Measurements from ENCODE around the gene REELD1. TPM values are rescaled to one million over a fixed set of nuclear protein-coding genes. Genes with fewer than 3 reads are reported as not detected.

Gene REELD1
- total and polyA plus RNA-seq, 5 experiments from 2014 or later: 1.2 to 1.8 TPM; not detected in 3

DNA sequence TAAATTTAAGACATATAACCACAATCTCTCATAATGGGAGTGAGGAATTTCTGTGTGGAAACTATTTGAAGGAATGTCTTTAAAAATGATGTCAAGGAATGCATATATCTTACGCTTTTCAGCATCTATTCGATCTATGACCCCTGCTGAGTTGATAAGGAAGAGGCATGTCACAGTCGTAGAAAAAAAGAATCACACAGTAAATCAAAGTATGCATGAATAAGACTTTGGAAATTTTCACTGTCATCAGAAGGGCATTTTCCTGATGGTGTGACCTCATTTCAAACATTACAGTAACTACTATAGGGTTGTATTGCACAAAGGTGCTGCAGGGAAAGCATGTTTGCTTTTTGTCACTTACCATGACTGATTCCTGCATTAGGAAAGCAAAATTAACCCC lies 41.5 kb downstream of the REELD1 start:
- no peaks in the 10 kb centered on the region for H3K9me3 Mint-ChIP-seq
- H3K27me3 Mint-ChIP-seq: no peaks in the 10 kb centered on the region
- POLR2A ChIA-PET: no interaction called here
- H3K4me3 Mint-ChIP-seq: no peak overlapping the region
- no peaks in the 10 kb centered on the region for H3K4me1 Mint-ChIP-seq
- peaks cover 10 to 29% (median 15%) of the 10 kb centered on the region in 3 donors for H3K36me3 Mint-ChIP-seq
- no peak for DNase-seq
- H3K27ac Mint-ChIP-seq: no peak overlapping the region
- no peak for ATAC-seq

DNA sequence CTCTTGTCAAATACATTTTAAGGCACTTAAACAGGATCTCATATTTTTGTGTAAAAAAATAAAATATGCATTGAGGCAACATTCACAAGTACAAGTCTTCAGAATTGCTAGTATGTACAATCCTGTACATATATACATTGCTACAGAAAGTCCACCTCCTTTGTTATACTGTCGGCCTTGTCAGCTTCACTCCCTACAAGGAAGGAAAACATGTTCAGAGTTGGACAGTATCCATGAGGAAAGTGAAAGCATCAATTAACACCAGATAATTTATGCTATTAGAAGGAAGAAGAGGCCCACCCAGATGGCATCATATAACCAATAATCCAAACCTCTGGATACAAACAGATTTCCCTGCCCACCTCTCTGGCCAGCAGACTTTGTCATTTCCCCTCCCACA lies 42.0 kb downstream of the REELD1 start:
- Mint-ChIP-seq H3K4me1 (peaks cover 0 to 1% (median 0%) of the 10 kb centered on the region in 4 donors), H3K4me3 (no peak overlapping the region), H3K9me3 (no peaks in the 10 kb centered on the region), H3K36me3 (peaks cover 10 to 29% (median 15%) of the 10 kb centered on the region in 3 donors), H3K27me3 (no peaks in the 10 kb centered on the region), H3K27ac (no peak overlapping the region)
- POLR2A ChIA-PET: no interaction called here
- no peak for DNase-seq
- ATAC-seq: no peak

DNA sequence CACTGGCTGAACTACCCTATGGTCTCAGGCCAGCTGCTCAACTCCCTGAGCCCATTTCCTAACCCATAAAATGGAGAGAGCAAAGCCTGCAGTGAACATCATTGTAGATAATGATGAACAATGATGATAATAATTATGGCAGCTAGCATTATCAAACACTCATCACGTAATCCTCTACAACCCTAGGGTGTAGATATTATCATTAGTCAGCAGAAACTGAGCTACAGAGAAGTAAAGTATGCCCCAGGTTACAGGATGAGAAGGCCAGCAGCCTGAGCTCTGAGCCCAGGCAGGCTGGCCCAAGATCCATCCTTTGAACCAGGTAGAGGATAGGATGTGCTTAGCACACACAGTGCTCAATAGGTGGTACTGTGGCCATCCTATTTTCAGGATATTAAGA lies 43.2 kb downstream of the REELD1 start:
- Mint-ChIP-seq H3K4me3 (no peak overlapping the region), H3K4me1 (peaks cover 0 to 2% (median 0%) of the 10 kb centered on the region in 4 donors), H3K27me3 (no peaks in the 10 kb centered on the region), H3K27ac (no peak overlapping the region), H3K9me3 (no peaks in the 10 kb centered on the region), H3K36me3 (peaks cover 10 to 25% (median 15%) of the 10 kb centered on the region in 3 donors)
- DNase-seq: no peak
- POLR2A ChIA-PET: no interaction called here
- ATAC-seq: no peak

DNA sequence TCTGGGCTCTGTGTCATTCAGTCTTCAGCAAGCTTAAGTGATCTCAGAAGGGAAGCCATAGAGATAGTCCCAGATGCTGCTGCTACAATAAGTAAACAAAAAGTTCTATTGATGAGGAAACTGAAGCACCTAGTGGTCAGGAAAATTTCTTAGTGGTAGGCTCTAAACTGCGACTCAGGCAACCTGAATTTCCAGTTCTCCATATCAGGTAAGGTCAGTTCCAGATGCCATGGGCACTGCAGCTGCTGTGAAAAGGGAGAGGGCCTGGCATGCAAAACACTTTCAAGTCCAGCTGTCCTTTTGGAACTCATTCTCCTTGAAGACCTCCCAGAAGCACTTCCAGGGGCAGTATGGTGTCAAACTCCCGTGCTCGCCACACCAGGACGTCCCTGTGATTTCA lies 46.2 kb downstream of the REELD1 start:
- Mint-ChIP-seq H3K9me3 (no peaks in the 10 kb centered on the region), H3K27me3 (no peaks in the 10 kb centered on the region), H3K27ac (no peak overlapping the region), H3K36me3 (peaks cover 4 to 19% (median 15%) of the 10 kb centered on the region in 3 donors), H3K4me1 (peaks cover 0 to 2% (median 0%) of the 10 kb centered on the region in 4 donors), H3K4me3 (no peak overlapping the region)
- POLR2A ChIA-PET: no interaction called here
- no peak for DNase-seq
- no peak for ATAC-seq

DNA sequence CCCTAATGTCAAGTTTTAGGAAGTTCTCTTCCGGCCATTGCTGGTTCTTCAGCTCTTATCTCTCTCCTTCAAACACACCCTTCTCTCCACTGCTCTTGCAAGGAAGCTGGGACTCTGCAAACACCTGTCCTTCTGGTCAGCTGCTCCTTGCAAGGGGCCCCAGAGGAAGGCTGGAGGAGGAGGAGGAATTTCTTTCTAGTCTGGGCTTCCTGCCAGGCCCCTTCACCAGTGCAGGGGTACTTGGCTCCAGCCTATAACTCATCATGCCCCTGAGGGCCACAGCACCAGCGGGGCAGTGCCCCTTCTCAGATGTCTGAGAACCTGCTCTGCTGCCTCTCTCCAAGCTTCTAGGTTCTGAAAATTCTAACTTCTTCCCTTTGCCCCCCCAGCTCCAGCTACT lies 46.7 kb downstream of the REELD1 start:
- H3K27me3 Mint-ChIP-seq: no peaks in the 10 kb centered on the region
- no peak for DNase-seq
- H3K36me3 Mint-ChIP-seq: peaks cover 4 to 16% (median 15%) of the 10 kb centered on the region in 3 donors
- no peak overlapping the region for H3K4me3 Mint-ChIP-seq
- H3K9me3 Mint-ChIP-seq: no peaks in the 10 kb centered on the region
- no peak for ATAC-seq
- peaks cover 0 to 2% (median 0%) of the 10 kb centered on the region in 4 donors for H3K4me1 Mint-ChIP-seq
- POLR2A ChIA-PET: no interaction called here
- H3K27ac Mint-ChIP-seq: no peak overlapping the region

DNA sequence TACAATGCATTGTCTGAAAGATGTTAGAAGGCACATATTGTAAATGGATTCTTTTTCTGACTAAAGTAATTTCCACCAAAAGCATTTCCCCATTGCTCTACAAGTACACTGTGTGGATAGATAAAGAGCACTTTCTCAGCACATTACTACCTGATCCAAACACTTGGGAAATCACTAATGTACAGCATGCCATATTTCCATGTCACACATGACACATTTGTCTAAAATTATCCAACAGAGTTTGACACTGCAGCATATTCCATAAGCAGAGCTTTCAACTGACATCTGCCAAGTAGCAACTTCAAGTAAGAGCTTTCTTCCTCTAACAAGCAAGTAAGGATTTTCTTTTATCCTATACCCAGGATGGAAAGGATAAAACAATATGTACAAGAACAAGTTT lies 49.5 kb downstream of the REELD1 start:
- no peaks in the 10 kb centered on the region for H3K9me3 Mint-ChIP-seq
- peaks cover 0 to 2% (median 0%) of the 10 kb centered on the region in 4 donors for H3K4me1 Mint-ChIP-seq
- ATAC-seq (no peak), DNase-seq (no peak)
- H3K36me3 Mint-ChIP-seq: peaks cover 1 to 9% (median 4%) of the 10 kb centered on the region in 3 donors
- POLR2A ChIA-PET: no interaction called here
- no peaks in the 10 kb centered on the region for H3K27me3 Mint-ChIP-seq
- H3K27ac Mint-ChIP-seq: no peak overlapping the region
- H3K4me3 Mint-ChIP-seq: no peak overlapping the region

DNA sequence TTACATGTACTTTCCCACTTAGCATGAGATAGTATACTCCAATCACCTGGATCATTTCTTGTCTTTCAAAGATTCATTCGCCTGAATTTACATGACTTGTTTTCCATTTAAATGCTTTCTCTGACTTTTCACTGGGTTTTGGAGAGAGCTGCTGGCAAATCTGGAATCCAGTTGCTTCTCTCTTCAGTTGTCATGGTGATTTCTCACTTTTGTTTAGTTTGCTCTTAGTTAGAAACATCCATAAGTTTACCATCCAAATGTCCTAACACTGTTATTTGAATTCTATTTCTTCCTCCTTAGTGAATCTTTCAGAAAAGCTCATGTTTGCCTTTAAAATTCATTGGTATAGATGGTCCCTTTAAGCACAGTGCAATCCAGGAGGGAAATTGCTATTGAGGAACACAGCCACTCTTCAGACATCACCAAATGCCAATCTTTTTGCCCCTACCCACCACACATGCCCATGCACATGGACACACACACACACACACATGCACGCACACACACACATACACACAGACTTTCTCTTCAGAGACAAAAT lies 51.7 kb downstream of the REELD1 start:
- POLR2A ChIA-PET: no interaction called here
- ATAC-seq (no peak), DNase-seq (no peak)
- no peak overlapping the region for H3K4me3 Mint-ChIP-seq
- H3K9me3 Mint-ChIP-seq: no peaks in the 10 kb centered on the region
- peaks cover 0 to 13% (median 0%) of the 10 kb centered on the region in 3 donors for H3K36me3 Mint-ChIP-seq
- H3K27me3 Mint-ChIP-seq: no peaks in the 10 kb centered on the region
- H3K27ac Mint-ChIP-seq: peak overlapping the region in 2 of 10 donors; percentile 26
- H3K4me1 Mint-ChIP-seq: peaks cover 0 to 2% (median 0%) of the 10 kb centered on the region in 4 donors

DNA sequence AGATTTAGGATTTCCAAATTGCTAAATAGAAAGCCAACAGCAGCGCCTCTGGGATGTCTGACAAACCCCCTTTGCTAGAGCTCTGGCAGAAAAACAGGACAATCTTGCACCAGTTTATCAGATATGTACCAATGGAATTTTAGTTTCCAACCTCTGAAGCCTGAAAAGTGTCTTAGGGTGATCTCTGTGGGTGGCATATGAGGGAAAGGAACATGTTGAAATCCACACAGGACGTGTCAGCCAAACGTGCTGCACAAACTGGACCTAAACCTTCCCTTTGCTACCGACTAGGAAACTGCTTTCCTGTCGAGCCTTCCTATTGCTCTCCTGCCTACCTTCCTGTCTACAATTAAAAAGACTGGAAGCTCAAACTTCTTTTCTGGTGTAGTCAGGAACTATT lies 53.5 kb downstream of the REELD1 start:
- no peak for ATAC-seq
- H3K27me3 Mint-ChIP-seq: no peaks in the 10 kb centered on the region
- no peaks in the 10 kb centered on the region for H3K4me1 Mint-ChIP-seq
- POLR2A ChIA-PET: no interaction called here
- H3K27ac Mint-ChIP-seq: no peak overlapping the region
- no peak for DNase-seq
- H3K4me3 Mint-ChIP-seq: no peak overlapping the region
- no peaks in the 10 kb centered on the region for H3K9me3 Mint-ChIP-seq
- H3K36me3 Mint-ChIP-seq: peaks cover 0 to 16% (median 0%) of the 10 kb centered on the region in 3 donors

DNA sequence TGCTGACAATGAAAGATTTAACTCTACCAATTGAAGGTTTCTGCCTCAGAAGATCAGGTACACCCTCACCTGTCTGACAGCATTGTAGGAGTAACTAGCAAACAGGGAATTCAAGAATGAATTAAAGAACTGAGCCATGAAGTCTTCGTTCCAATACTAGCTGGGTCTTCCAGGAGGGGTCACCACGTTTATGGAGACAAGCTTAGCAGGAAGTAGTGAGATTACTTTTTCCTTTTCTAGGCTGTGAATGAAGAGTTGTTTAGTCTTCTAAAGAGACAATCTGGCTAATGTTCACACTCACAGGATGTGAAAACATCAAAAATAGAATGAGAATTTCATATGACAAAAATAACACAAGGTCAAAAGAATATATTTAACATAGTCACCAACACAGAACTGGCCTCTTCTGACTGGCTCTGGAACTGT lies 54.9 kb downstream of the REELD1 start:
- no peak for ATAC-seq
- POLR2A ChIA-PET: no interaction called here

DNA sequence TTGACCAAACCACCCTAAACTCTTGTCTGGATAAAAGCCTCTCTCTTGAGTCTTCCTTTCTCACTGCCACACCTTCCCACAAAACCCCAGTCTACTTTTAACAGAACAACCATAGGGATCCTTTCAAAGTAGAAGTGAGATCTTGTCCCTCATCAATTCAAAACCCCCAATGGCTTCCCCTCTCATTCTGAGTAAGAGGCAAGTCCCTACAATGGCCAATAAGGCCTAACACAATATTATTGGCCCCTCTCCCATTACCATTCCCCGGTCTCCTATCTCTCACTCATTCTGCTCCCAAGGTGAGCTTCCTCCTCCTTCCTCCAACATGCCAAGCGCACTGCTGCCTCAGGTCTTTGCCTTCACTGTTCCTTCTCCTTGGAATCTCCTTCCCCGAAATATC lies 57.1 kb downstream of the REELD1 start:
- H3K27ac Mint-ChIP-seq: no peak overlapping the region
- H3K4me3 Mint-ChIP-seq: no peak overlapping the region

More for the DNA sequence above, 54.9 kb downstream of the REELD1 start:
- Mint-ChIP-seq H3K4me1 (no peaks in the 10 kb centered on the region), H3K9me3 (no peaks in the 10 kb centered on the region), H3K4me3 (no peak overlapping the region), H3K27me3 (no peaks in the 10 kb centered on the region), H3K36me3 (peaks cover 0 to 12% (median 0%) of the 10 kb centered on the region in 3 donors), H3K27ac (no peak overlapping the region)
- no peak for DNase-seq

DNA sequence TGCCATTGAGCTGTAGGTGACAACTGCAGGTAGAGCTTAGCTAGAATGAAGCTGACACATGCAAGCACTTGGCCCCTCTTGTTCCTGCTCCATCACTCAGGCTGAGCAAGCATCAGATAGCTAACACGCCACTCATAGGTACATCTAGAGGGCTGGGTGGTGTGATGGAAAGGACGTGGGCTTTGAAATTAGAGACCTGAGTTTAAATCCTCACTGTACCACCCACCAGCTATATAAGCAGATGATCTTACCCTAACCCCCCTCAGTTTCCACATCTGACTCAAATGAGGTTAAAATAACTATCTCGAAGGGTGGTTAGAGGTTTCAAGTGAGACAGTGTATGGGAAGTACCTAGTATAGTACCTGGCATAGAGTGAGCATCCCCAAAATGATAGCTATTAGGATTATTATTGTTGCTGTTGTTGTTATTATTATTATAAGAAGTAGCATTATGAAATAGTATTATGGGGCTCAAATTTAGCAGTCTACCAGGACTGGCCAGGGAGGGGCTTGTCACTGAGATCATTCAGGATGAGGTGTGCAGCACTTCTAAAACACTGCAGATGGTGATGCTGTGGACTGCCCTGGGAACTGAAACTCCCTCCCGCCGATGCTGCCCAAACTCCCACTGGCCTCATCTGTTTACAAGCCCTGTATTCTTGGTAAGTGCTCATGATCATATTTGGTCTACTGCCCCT lies 59.0 kb downstream of the REELD1 start:
- no peak for DNase-seq
- no peak overlapping the region for H3K4me3 Mint-ChIP-seq
- H3K4me1 Mint-ChIP-seq: no peaks in the 10 kb centered on the region
- no peaks in the 10 kb centered on the region for H3K27me3 Mint-ChIP-seq
- H3K36me3 Mint-ChIP-seq: peaks cover 0 to 17% (median 6%) of the 10 kb centered on the region in 3 donors
- no peaks in the 10 kb centered on the region for H3K9me3 Mint-ChIP-seq
- POLR2A ChIA-PET: no interaction called here
- no peak for ATAC-seq
- peak overlapping the region in 1 of 10 donors; percentile 39 for H3K27ac Mint-ChIP-seq

More for the DNA sequence above, 57.1 kb downstream of the REELD1 start:
- Mint-ChIP-seq H3K36me3 (peaks cover 0 to 10% (median 0%) of the 10 kb centered on the region in 3 donors), H3K9me3 (no peaks in the 10 kb centered on the region), H3K27me3 (no peaks in the 10 kb centered on the region), H3K4me1 (no peaks in the 10 kb centered on the region)
- ATAC-seq (no peak), DNase-seq (no peak)
- POLR2A ChIA-PET: no interaction called here

DNA sequence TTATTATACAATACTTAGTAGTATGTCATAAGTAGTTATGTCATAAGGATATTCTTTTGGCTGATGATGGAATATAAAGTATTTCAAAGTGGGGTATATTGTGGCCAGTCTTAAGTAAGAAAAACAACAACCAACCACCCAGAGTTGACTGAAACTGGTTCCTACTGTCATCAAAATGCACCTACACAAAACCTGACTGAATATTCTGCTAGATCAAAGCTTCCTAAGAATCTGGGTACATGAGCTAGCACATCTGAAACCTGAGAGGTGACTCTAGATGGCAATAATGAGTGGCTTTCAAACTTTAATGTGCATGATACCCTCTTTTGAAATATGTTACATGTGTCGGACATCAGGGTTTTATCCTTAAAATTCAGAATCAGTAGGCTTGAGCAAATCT lies 60.4 kb downstream of the REELD1 start:
- POLR2A ChIA-PET: no interaction called here
- no peak for DNase-seq
- Mint-ChIP-seq H3K4me1 (no peaks in the 10 kb centered on the region), H3K9me3 (no peaks in the 10 kb centered on the region), H3K27ac (no peak overlapping the region), H3K27me3 (no peaks in the 10 kb centered on the region), H3K36me3 (peaks cover 0 to 18% (median 6%) of the 10 kb centered on the region in 3 donors), H3K4me3 (no peak overlapping the region)
- no peak for ATAC-seq

DNA sequence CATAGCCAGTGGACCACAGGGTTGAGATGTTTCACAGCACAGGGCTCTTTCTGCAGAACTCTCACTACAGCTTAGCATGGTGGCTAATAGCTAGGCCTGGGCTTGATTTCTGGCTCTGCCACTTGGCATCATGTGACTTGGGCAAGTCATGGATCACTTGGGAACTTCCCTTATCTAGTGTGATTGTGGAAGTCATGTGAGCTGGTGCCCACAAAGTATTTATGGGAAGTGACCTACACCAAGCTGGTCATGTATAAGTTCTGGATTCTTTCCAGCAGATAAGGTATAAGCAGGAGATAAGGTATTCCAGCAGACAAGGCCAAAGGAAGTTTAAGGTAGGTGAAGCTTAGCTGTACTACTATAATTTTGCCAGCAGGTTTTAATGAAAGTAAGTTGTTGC lies 61.0 kb downstream of the REELD1 start:
- Mint-ChIP-seq H3K36me3 (peaks cover 0 to 18% (median 6%) of the 10 kb centered on the region in 3 donors), H3K9me3 (no peaks in the 10 kb centered on the region), H3K27me3 (no peaks in the 10 kb centered on the region), H3K4me3 (no peak overlapping the region), H3K27ac (no peak overlapping the region), H3K4me1 (no peaks in the 10 kb centered on the region)
- no peak for DNase-seq
- POLR2A ChIA-PET: no interaction called here
- no peak for ATAC-seq

DNA sequence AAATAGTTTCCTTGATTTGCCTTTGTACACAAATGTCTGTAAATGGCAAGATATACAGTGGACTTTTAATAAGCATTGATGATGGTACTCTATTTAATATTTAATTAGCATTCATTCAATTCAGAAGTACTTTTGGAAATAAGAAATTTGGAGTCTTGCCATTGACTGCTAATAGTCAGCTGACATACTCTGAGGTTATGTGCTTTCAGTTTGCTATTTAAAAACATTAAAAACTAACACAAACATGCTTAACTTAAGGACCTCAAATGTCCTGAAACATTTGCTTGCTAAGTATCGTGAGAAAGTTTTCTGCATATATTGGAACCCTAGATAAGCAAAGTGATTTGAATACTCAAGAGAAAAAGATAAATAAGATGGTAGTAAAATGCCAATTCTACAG lies 64.6 kb downstream of the REELD1 start:
- DNase-seq (no peak), ATAC-seq (no peak)
- no peaks in the 10 kb centered on the region for H3K9me3 Mint-ChIP-seq
- no peaks in the 10 kb centered on the region for H3K4me1 Mint-ChIP-seq
- H3K36me3 Mint-ChIP-seq: peaks cover 0 to 21% (median 16%) of the 10 kb centered on the region in 3 donors
- H3K27me3 Mint-ChIP-seq: no peaks in the 10 kb centered on the region
- POLR2A ChIA-PET: no interaction called here
- H3K27ac Mint-ChIP-seq: peak overlapping the region in 1 of 10 donors; percentile 40
- no peak overlapping the region for H3K4me3 Mint-ChIP-seq

Measured in naive thymus-derived CD8-positive, alpha-beta T cell (primary cell).